Thoracic aorta (tissue), 2 donors: ENCODE measurements around the gene GBGT1. TPM values are rescaled to one million over a fixed set of nuclear protein-coding genes. Genes with fewer than 3 reads are reported as not detected.

Experiments
- ATAC-seq: fragments of 150-250 bp; one replicate; pipeline ENCODE4 v1.8.0; 2017; ENCODE audit warnings: low read depth; ENCODE audit not compliant: insufficient number of reproducible peaks, low FRiP score
- DNase-seq: peaks from one replicate; pipeline ENCODE4 v3.0.0-alpha.2; 2020; ENCODE audit warnings: low spot score
- H3K27ac ChIP-seq, 2 donors: fragments of 200-600 bp; sonication (generic); 1 replicate in 1 of 2; 2 replicates in 1 of 2; pipeline ENCODE4 v1.5.1; 2016; ENCODE audit warnings: mild to moderate bottlenecking in 2 of 2, moderate library complexity in 2 of 2
- H3K27me3 ChIP-seq: fragments of 200-600 bp; sonication (generic); replicated peaks from 2 replicates; pipeline ENCODE4 v1.6.0; 2016; ENCODE audit warnings: mild to moderate bottlenecking; ENCODE audit not compliant: insufficient read depth
- H3K36me3 ChIP-seq: fragments of 200-600 bp; sonication (generic); one replicate; pipeline ENCODE4 v1.5.1; 2016
- H3K4me1 ChIP-seq, 2 donors: fragments of 200-600 bp; sonication (generic); 1 replicate in 1 of 2; 2 replicates in 1 of 2; pipeline versions ENCODE4 v1.5.1 to v1.6.0; 2016; ENCODE audit warnings: low read depth in 2 of 2, mild to moderate bottlenecking in 1 of 2; ENCODE audit not compliant: control insufficient read depth in 1 of 2
- H3K4me3 ChIP-seq: fragments of 200-600 bp; sonication (generic); 2 replicates; pipeline ENCODE4 v1.5.1; 2016; ENCODE audit warnings: mild to moderate bottlenecking
- H3K9me3 ChIP-seq: fragments of 200-600 bp; sonication (generic); 2 replicates; pipeline ENCODE4 v1.5.1; 2016
- CTCF ChIP-seq: fragments of 200-600 bp; sonication (generic); IDR thresholded peaks from one replicate; pipeline ENCODE4 v1.5.1; 2019; ENCODE audit warnings: antibody characterized with exemption
- total RNA-seq, 2 donors: library from RNA; depleted of rRNA; stranded (reverse); fragments of >200 nt; gene quantifications; one replicate each; pipeline versions ENCODE4 v1.1.0 to v1.2.3, GENCODE V29; 2016

The GBGT1 gene
- total RNA-seq, 2 donors from 2014 or later, result 45.5 to 46.8 TPM

GRCh38 chr9:133132174-133132573 is 31.5 kb downstream of the GBGT1 start:
- Histone ChIP-seq H3K9me3 (no peaks in the 10 kb centered on the region), H3K27ac (no peak overlapping the region)

DNA sequence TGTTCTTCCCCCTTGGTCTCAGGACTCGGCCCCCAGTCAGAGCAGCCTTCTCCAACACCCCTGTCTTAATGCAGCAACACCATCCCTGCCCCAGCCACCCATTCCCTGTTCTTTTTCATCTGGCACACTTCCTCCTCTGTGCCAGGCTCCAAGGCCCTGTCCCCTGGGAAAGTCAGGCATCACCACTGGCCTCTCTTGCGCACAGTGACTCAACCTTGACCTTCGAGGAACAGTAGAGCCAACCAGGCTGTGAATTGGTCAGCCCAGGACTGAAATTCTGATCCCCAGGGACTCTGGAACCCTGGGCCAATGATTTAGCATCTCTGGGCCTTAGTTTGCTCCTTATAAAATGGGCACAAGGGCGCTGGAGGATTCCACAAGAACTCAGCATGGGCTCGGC is 32.2 kb downstream of the GBGT1 start:
- H3K27me3 ChIP-seq, result no peaks in the 10 kb centered on the region
- H3K4me1 ChIP-seq, result peaks cover 37 to 53% of the 10 kb centered on the region in 2 donors
- TF ChIP-seq CTCF, result no peak
- H3K27ac ChIP-seq, result no peak overlapping the region
- ATAC-seq (no peak), DNase-seq (no peak)
- no peaks in the 10 kb centered on the region for H3K9me3 ChIP-seq
- no peaks in the 10 kb centered on the region for H3K36me3 ChIP-seq
- H3K4me3 ChIP-seq, result no peak overlapping the region

More at GRCh38 chr9:133132174-133132573, 31.5 kb downstream of the GBGT1 start:
- ATAC-seq (no peak), DNase-seq (no peak)
- no peaks in the 10 kb centered on the region for H3K27me3 ChIP-seq
- H3K4me3 ChIP-seq, result no peak overlapping the region
- H3K36me3 ChIP-seq, result no peaks in the 10 kb centered on the region
- no peak for TF ChIP-seq CTCF
- peaks cover 30 to 47% of the 10 kb centered on the region in 2 donors for H3K4me1 ChIP-seq

DNA sequence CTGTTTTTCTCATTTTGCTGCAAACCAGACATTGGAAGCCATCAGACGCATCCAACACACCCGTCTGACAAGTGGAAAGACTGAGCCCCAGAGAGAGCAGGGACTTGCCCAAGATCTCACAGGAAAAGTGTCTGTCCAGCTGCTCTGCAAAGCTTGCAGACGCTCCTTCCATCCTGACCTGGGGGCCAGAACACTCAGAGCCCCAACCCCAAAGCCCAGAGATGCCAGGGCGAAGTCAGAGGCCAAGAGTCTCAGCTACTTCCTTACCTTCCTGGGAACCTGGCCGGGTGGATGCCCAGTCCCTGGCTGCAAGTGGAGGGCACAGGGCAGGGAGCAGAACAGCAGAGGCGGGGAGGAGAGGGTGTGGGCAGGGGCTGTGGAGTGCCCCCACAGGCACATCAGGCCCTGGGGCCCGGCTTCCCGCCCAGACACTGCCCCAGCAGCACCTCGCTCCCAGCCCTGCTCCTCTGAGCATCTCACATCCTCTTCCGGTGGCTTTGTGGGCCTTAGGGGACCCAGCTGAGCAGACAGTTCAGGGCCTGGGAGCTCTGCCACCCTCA is 32.9 kb downstream of the GBGT1 start:
- no peak overlapping the region for H3K27ac ChIP-seq
- no peak for ATAC-seq
- TF ChIP-seq CTCF, result no peak
- no peaks in the 10 kb centered on the region for H3K9me3 ChIP-seq
- DNase-seq, result no peak
- no peak overlapping the region for H3K4me3 ChIP-seq
- no peaks in the 10 kb centered on the region for H3K27me3 ChIP-seq
- H3K4me1 ChIP-seq, result peaks cover 42 to 55% of the 10 kb centered on the region in 2 donors
- H3K36me3 ChIP-seq, result no peaks in the 10 kb centered on the region

- no peak for TF ChIP-seq CTCF
- Histone ChIP-seq H3K9me3 (no peaks in the 10 kb centered on the region), H3K27me3 (no peaks in the 10 kb centered on the region), H3K27ac (no peak overlapping the region), H3K4me1 (peaks cover 30 to 44% of the 10 kb centered on the region in 2 donors), H3K36me3 (no peaks in the 10 kb centered on the region), H3K4me3 (no peak overlapping the region)
- DNase-seq (no peak), ATAC-seq (no peak)
These were observed 34.5 kb downstream of the GBGT1 start for GRCh38 chr9:133129001-133129795.

DNA sequence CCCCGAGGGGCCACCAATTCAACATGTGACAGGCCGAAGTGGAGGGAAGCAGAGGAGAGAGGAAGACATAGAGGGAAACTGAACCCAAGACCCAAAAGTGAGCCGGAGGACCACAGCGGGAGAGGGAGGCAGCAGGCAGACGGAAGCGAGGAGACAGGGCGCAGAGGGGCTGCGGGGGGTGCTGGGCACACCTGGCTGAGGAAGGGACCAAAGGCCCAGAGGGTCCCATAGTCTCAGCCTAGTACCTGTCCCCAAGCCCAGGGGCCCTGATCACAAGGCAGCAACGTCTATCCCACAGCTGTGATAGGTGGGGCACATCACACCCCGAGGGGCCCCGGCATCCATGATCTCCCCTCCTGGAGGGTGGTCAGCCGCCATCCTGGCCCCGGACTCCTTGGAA is 35.6 kb downstream of the GBGT1 start:
- Histone ChIP-seq H3K27me3 (no peaks in the 10 kb centered on the region), H3K36me3 (no peaks in the 10 kb centered on the region), H3K4me3 (no peak overlapping the region), H3K9me3 (no peaks in the 10 kb centered on the region), H3K4me1 (peaks cover 20 to 34% of the 10 kb centered on the region in 2 donors), H3K27ac (no peak overlapping the region)
- DNase-seq (no peak), ATAC-seq (no peak)
- no peak for TF ChIP-seq CTCF
